Neuronal stem cell (in vitro differentiated cells): ENCODE measurements around the gene SDHAF2.

ENCODE experiments used
- DNase-seq: peaks from one replicate; pipeline ENCODE4 v3.0.0-alpha.2; 2013; ENCODE audit warnings: low spot score
- H2AFZ ChIP-seq: one replicate; pipeline ENCODE4 v1.6.1; 2013; ENCODE audit warnings: mild to moderate bottlenecking, low read length, inconsistent platforms
- H2AK5ac ChIP-seq: 2 replicates; pipeline ENCODE4 v1.6.1; 2013; ENCODE audit warnings: low read depth, mild to moderate bottlenecking, inconsistent platforms, low read length, moderate library complexity, mixed read lengths
- H2BK120ac ChIP-seq: 2 replicates; pipeline ENCODE4 v1.6.1; 2013; ENCODE audit warnings: low read depth, mild to moderate bottlenecking, inconsistent platforms, low read length, moderate library complexity, mixed read lengths
- H2BK12ac ChIP-seq: one replicate; pipeline ENCODE4 v1.6.1; 2013; ENCODE audit warnings: low read length, inconsistent platforms
- H2BK15ac ChIP-seq: 2 replicates; pipeline ENCODE4 v1.6.1; 2013; ENCODE audit warnings: mild to moderate bottlenecking, low read length, inconsistent platforms, mixed read lengths
- H2BK5ac ChIP-seq: one replicate; pipeline ENCODE4 v1.6.1; 2013; ENCODE audit warnings: inconsistent platforms, mild to moderate bottlenecking, low read length, moderate library complexity
- H3K14ac ChIP-seq: one replicate; pipeline ENCODE4 v1.6.1; 2013; ENCODE audit warnings: low read length, inconsistent platforms
- H3K18ac ChIP-seq: 2 replicates; pipeline ENCODE4 v1.6.1; 2013; ENCODE audit warnings: low read length, inconsistent platforms
- H3K23ac ChIP-seq: 2 replicates; pipeline ENCODE4 v1.6.1; 2013; ENCODE audit warnings: low read depth, mild to moderate bottlenecking, mixed read lengths, low read length, inconsistent platforms; ENCODE audit not compliant: poor library complexity
- H3K27ac ChIP-seq: replicated peaks from 3 replicates; pipeline ENCODE4 v1.5.1; 2013; ENCODE audit warnings: low read length, inconsistent platforms
- H3K27me3 ChIP-seq, 3 experiments: 2 replicates each; pipeline ENCODE4 v1.6.1; 2013; ENCODE audit warnings: low read length in 3 of 3, mild to moderate bottlenecking in 2 of 3, inconsistent platforms in 1 of 3, low read depth in 1 of 3, mixed read lengths in 1 of 3, moderate library complexity in 1 of 3; ENCODE audit not compliant: control insufficient read depth in 3 of 3, insufficient read depth in 3 of 3
- H3K36me3 ChIP-seq, 2 donors: replicated peaks in 1 of 2; 2 replicates each; pipeline ENCODE4 v1.6.1; 2013; ENCODE audit warnings: low read length in 2 of 2; ENCODE audit not compliant: control insufficient read depth in 2 of 2, insufficient read depth in 2 of 2
- H3K4ac ChIP-seq: 2 replicates; pipeline ENCODE4 v1.6.1; 2013; ENCODE audit warnings: inconsistent platforms, mild to moderate bottlenecking, low read length, moderate library complexity
- H3K4me1 ChIP-seq, 2 donors: 1 replicate in 1 of 2; 2 replicates in 1 of 2; pipeline ENCODE4 v1.6.1; 2013; ENCODE audit warnings: low read length in 2 of 2, low read depth in 1 of 2; ENCODE audit not compliant: control insufficient read depth in 2 of 2, insufficient read depth in 1 of 2
- H3K4me2 ChIP-seq: one replicate; pipeline ENCODE4 v1.6.1; 2013; ENCODE audit warnings: mild to moderate bottlenecking, low read length, inconsistent platforms; ENCODE audit not compliant: insufficient read depth, poor library complexity, severe bottlenecking
- H3K4me3 ChIP-seq, 2 donors: 2 replicates each; pipeline ENCODE4 v1.5.1; 2013; ENCODE audit warnings: low read length in 2 of 2, mild to moderate bottlenecking in 2 of 2, inconsistent platforms in 1 of 2, moderate library complexity in 1 of 2
- H3K79me1 ChIP-seq: one replicate; pipeline ENCODE4 v1.6.1; 2013; ENCODE audit warnings: low read depth, mild to moderate bottlenecking, inconsistent platforms, low read length, moderate library complexity
- H3K9ac ChIP-seq: one replicate; pipeline ENCODE4 v1.6.1; 2013; ENCODE audit warnings: mild to moderate bottlenecking, low read depth, low read length, inconsistent platforms; ENCODE audit not compliant: poor library complexity
- H3K9me3 ChIP-seq, 2 donors: replicated peaks in 1 of 2; 2 replicates each; pipeline versions ENCODE3 to v1.6.1; 2013; ENCODE audit warnings: low read length in 2 of 2, mild to moderate bottlenecking in 2 of 2, inconsistent platforms in 1 of 2, low read depth in 1 of 2, mixed read lengths in 1 of 2, moderate library complexity in 1 of 2; ENCODE audit not compliant: control insufficient read depth in 2 of 2, insufficient read depth in 1 of 2
- H4K8ac ChIP-seq: one replicate; pipeline ENCODE4 v1.6.1; 2013; ENCODE audit warnings: low read depth, mild to moderate bottlenecking, inconsistent platforms, low read length, moderate library complexity
- H4K91ac ChIP-seq: one replicate; pipeline ENCODE4 v1.6.1; 2013; ENCODE audit warnings: low read length, low read depth, mild to moderate bottlenecking, inconsistent platforms; ENCODE audit not compliant: poor library complexity
- WGBS, 2 donors: extraction: QIAGEN DNeasy Blood & Tissue Kit; methylation state at CpG; one replicate each; pipeline ENCODE4 v1.1.7; 2013; ENCODE audit warnings: missing lambda C conversion rate in 2 of 2, mixed read lengths in 1 of 2; ENCODE audit not compliant: insufficient read length in 2 of 2, insufficient replicate concordance in 1 of 2; ENCODE audit errors: extremely low coverage in 2 of 2; 5-methylcytosine and 5-hydroxymethylcytosine counted together

The SDHAF2 gene

DNA sequence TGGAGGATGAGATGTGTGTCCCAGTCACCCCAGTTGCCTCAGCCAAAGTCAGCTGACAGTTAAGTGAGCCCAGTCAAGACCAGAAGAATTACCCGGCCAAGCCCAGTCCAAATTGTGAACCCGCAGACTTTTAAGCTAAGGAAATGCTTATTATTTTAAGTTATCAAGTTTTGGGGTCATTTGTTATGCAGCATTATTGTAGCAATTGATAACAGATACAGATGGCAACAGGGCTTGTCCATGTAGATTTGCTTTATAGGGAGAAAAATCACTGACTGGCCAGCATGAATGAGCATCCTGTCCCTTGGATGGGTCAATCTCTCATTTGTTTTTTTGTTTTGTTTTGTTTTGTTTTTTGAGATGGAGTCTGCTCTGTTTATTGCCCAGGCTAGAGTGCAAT lies 22.9 kb downstream of the SDHAF2 start:
- H2BK120ac ChIP-seq = no peak overlapping the region
- no peak overlapping the region for H3K4ac ChIP-seq
- no peak overlapping the region for H2BK12ac ChIP-seq
- no peak overlapping the region for H3K14ac ChIP-seq
- no peak overlapping the region for H3K4me3 ChIP-seq
- H2AK5ac ChIP-seq = no peak overlapping the region
- H3K9me3 ChIP-seq = no peaks in the 10 kb centered on the region
- no peak overlapping the region for H2AFZ ChIP-seq
- no peaks in the 10 kb centered on the region for H3K79me1 ChIP-seq
- H3K27ac ChIP-seq = no peak overlapping the region
- H3K36me3 ChIP-seq = peaks cover 21 to 83% of the 10 kb centered on the region in 2 donors
- H2BK15ac ChIP-seq = no peak overlapping the region
- no peak overlapping the region for H3K4me2 ChIP-seq
- no peak overlapping the region for H4K91ac ChIP-seq
- H2BK5ac ChIP-seq = no peak overlapping the region
- no peaks in the 10 kb centered on the region for H3K4me1 ChIP-seq
- H3K9ac ChIP-seq = no peak overlapping the region
- DNase-seq = no peak
- no peak overlapping the region for H3K23ac ChIP-seq
- no peak overlapping the region for H3K18ac ChIP-seq
- no peaks in the 10 kb centered on the region for H3K27me3 ChIP-seq
- no peak overlapping the region for H4K8ac ChIP-seq
- no CpG with 5 or more reads among the region's 2 CpGs for WGBS, 2 donors

DNA sequence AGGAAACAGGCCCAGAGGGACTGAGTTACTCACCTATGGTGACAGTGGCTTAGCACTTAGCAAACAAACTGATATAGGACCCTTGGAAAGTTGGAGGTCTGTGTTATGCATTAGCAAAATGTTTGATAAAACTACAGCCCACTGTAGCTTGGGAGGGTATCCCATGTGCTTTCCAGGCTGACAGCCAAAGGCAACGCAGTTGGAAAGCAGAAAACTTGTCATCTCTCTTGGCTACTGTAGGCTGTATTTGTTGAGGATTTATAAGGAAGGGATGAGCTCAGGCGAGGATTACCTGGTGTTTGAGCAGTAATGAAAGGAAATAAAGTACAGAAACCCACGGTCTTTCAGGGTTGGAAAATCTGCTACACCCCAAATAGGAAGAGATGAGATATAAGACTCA lies 23.8 kb downstream of the SDHAF2 start:
- H3K9ac ChIP-seq = no peak overlapping the region
- H3K23ac ChIP-seq = no peak overlapping the region
- no peak overlapping the region for H3K18ac ChIP-seq
- no CpG with 5 or more reads among the region's 3 CpGs for WGBS, 2 donors
- H3K4me3 ChIP-seq = no peak overlapping the region
- H3K14ac ChIP-seq = no peak overlapping the region
- no peak overlapping the region for H4K91ac ChIP-seq
- H3K4me1 ChIP-seq = no peaks in the 10 kb centered on the region
- H3K4me2 ChIP-seq = no peak overlapping the region
- no peak overlapping the region for H2AFZ ChIP-seq
- no peak overlapping the region for H3K27ac ChIP-seq
- no peak overlapping the region for H3K4ac ChIP-seq
- H3K9me3 ChIP-seq = no peaks in the 10 kb centered on the region
- H2BK5ac ChIP-seq = no peak overlapping the region
- H3K79me1 ChIP-seq = no peaks in the 10 kb centered on the region
- no peaks in the 10 kb centered on the region for H3K27me3 ChIP-seq
- no peak overlapping the region for H2AK5ac ChIP-seq
- no peak overlapping the region for H2BK120ac ChIP-seq
- no peak for DNase-seq
- no peak overlapping the region for H2BK15ac ChIP-seq
- no peak overlapping the region for H2BK12ac ChIP-seq
- H3K36me3 ChIP-seq = peaks cover 15 to 75% of the 10 kb centered on the region in 2 donors
- no peak overlapping the region for H4K8ac ChIP-seq

DNA sequence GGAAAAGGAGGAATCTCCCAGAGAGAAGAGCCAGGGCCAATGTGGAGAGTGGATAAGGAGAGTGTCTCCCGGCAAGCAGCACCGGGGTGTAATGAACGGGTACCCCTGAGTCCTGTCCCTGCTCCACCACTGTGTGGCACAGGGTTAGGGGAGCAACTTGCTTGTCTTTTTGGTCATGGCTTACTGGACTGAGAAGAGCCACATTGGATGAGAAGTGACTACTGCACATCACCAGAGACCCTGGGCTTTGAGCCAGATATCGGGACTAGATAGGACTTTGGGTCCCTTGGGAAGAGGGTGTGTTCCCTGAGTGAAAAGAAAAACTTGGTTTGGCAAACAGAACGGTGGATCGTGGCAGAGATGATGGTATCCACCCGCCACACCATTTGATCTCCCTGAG lies 24.6 kb downstream of the SDHAF2 start:
- Histone ChIP-seq H4K8ac (no peak overlapping the region), H2BK5ac (no peak overlapping the region), H2AFZ (no peak overlapping the region), H3K23ac (no peak overlapping the region), H3K4ac (no peak overlapping the region), H2BK12ac (no peak overlapping the region), H3K4me3 (no peak overlapping the region), H3K9me3 (no peaks in the 10 kb centered on the region), H3K79me1 (no peaks in the 10 kb centered on the region), H3K18ac (no peak overlapping the region), H3K27me3 (no peaks in the 10 kb centered on the region), H2AK5ac (no peak overlapping the region), H2BK15ac (no peak overlapping the region), H4K91ac (no peak overlapping the region), H3K27ac (no peak overlapping the region), H3K4me2 (no peak overlapping the region), H3K4me1 (no peaks in the 10 kb centered on the region), H3K9ac (no peak overlapping the region), H3K36me3 (peaks cover 14 to 66% of the 10 kb centered on the region in 2 donors), H3K14ac (no peak overlapping the region), H2BK120ac (no peak overlapping the region)
- WGBS, 2 donors = no CpG with 5 or more reads among the region's 7 CpGs
- no peak for DNase-seq

DNA sequence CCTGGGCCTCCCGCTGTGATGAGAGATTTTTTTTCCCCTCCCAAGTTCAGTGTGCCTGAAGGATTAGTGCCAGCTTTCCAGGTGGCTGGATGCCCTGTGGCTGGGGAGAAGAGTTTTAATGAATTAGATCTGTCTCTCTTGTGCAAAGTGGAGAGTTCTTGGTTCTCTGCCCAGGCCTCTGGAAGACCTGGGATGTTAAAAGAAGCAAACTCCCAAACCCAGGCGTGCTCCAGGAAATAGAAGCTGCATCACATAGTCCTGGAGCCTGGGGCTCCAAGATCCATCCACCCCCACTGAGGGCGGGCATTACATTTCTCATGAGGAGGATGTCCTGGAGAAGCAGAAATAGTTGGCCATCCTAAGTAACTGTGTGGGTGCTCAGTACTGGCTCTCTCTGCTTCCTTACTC lies 30.6 kb downstream of the SDHAF2 start:
- Histone ChIP-seq H3K23ac (no peak overlapping the region), H2AFZ (no peak overlapping the region), H3K9me3 (no peaks in the 10 kb centered on the region), H3K79me1 (no peaks in the 10 kb centered on the region), H3K4me2 (no peak overlapping the region), H4K8ac (no peak overlapping the region), H3K18ac (no peak overlapping the region), H2BK5ac (no peak overlapping the region), H3K9ac (peak overlapping the region; percentile 12), H3K27ac (no peak overlapping the region), H3K4me1 (no peaks in the 10 kb centered on the region), H2BK15ac (no peak overlapping the region), H3K4ac (no peak overlapping the region), H3K14ac (no peak overlapping the region), H3K36me3 (peaks cover 4 to 30% of the 10 kb centered on the region in 2 donors), H2BK120ac (no peak overlapping the region), H3K4me3 (no peak overlapping the region), H2BK12ac (no peak overlapping the region), H3K27me3 (no peaks in the 10 kb centered on the region), H2AK5ac (no peak overlapping the region), H4K91ac (no peak overlapping the region)
- no CpG with 5 or more reads among the region's 3 CpGs for WGBS, 2 donors
- no peak for DNase-seq
